NOMO-1 (cell line): ENCODE measurements around the gene STARD3.

ENCODE experiments used
- DNase-seq, 2 experiments: peaks; one replicate each; lab custom pipeline; 2025; ENCODE audit not compliant: unreplicated experiment in 2 of 2; lab: John Stamatoyannopoulos, UW

STARD3 gene

GRCh38 chr17:39634384-39634871 lies 2.5 kb upstream of the STARD3 start:
- peak in 1 of 2 experiments; percentile 27 for DNase-seq

- no peak for DNase-seq
Measured at GRCh38 chr17:39635614-39636176, 1.2 kb upstream of the STARD3 start.

- DNase-seq = no peak
Measured at GRCh38 chr17:39636587-39636926, 387 bp upstream of the STARD3 start.

GRCh38 chr17:39638317-39638716 lies 1.4 kb downstream of the STARD3 start:
- DNase-seq = no peak

GRCh38 chr17:39639043-39639442 lies 2.1 kb downstream of the STARD3 start:
- no peak for DNase-seq

GRCh38 chr17:39639566-39640458 lies 2.9 kb downstream of the STARD3 start:
- DNase-seq = no peak

GRCh38 chr17:39640591-39641031 lies 3.7 kb downstream of the STARD3 start:
- DNase-seq = no peak

- no peak for DNase-seq
Measured at GRCh38 chr17:39641097-39641496, 4.2 kb downstream of the STARD3 start.

GRCh38 chr17:39641883-39642282 lies 4.9 kb downstream of the STARD3 start:
- DNase-seq = no peak

- DNase-seq = no peak
Measured at GRCh38 chr17:39642291-39643074, 5.5 kb downstream of the STARD3 start.

- DNase-seq = no peak
Measured at GRCh38 chr17:39643271-39643670, 6.3 kb downstream of the STARD3 start.

- no peak for DNase-seq
Measured at GRCh38 chr17:39647256-39647655, 10.3 kb downstream of the STARD3 start.

GRCh38 chr17:39648616-39649366 lies 11.8 kb downstream of the STARD3 start:
- DNase-seq = no peak

- no peak for DNase-seq
Measured at GRCh38 chr17:39650121-39650579, 13.2 kb downstream of the STARD3 start.

GRCh38 chr17:39651923-39652586 lies 15.1 kb downstream of the STARD3 start:
- DNase-seq = no peak

GRCh38 chr17:39652587-39653315 lies 15.8 kb downstream of the STARD3 start:
- no peak for DNase-seq

- DNase-seq = no peak
Measured at GRCh38 chr17:39653316-39653661, 16.3 kb downstream of the STARD3 start.

GRCh38 chr17:39653662-39654331 lies 16.9 kb downstream of the STARD3 start:
- DNase-seq = peak; percentile 39 to 49

- DNase-seq = no peak
Measured at GRCh38 chr17:39655105-39655504, 18.2 kb downstream of the STARD3 start.
